Measurements from ENCODE around the gene VRK1.

The VRK1 gene

GRCh38 chr14:96805956-96806355 lies 8.8 kb downstream of the VRK1 start:
- TF ChIP-seq CEBPB (IDR thresholded peaks at IDR 0.05) (no peak), MAX (IDR thresholded peaks at IDR 0.05) (no peak), USF1 (IDR thresholded peaks at IDR 0.05) (no peak), RAD21 (IDR thresholded peaks at IDR 0.05; ENCODE audit: low read depth) (no peak), CREB1 (IDR thresholded peaks at IDR 0.05; ENCODE audit: low read depth) (no peak), EGR1 (IDR thresholded peaks at IDR 0.05) (no peak), FOXM1 (IDR thresholded peaks at IDR 0.05; ENCODE audit: borderline replicate concordance, low read depth) (no peak), EP300 (IDR thresholded peaks at IDR 0.05; ENCODE audit: borderline replicate concordance) (no peak), REST (IDR thresholded peaks at IDR 0.05; ENCODE audit: low read depth) (no peak), TAF1 (IDR thresholded peaks at IDR 0.05; ENCODE audit: low read depth) (no peak), NFIC (IDR thresholded peaks at IDR 0.05) (no peak), TCF12 (IDR thresholded peaks at IDR 0.05; ENCODE audit: low read depth) (no peak), ZBTB7A (IDR thresholded peaks at IDR 0.05; ENCODE audit: low read depth) (no peak), YY1 (IDR thresholded peaks at IDR 0.05; ENCODE audit: low read depth) (no peak), TEAD4 (IDR thresholded peaks at IDR 0.05) (no peak)

- no peak for TF ChIP-seq CEBPB (IDR thresholded peaks at IDR 0.05)
These were observed 9.7 kb downstream of the VRK1 start for GRCh38 chr14:96806836-96807235.

- TF ChIP-seq CEBPB (IDR thresholded peaks at IDR 0.05) (peak; percentile 63), RAD21 (IDR thresholded peaks at IDR 0.05; ENCODE audit: low read depth) (no peak)
These were observed 11.6 kb downstream of the VRK1 start for GRCh38 chr14:96808619-96809406.

- TF ChIP-seq CREB1 (IDR thresholded peaks at IDR 0.05; ENCODE audit: low read depth), result no peak
- no peak for TF ChIP-seq REST (IDR thresholded peaks at IDR 0.05; ENCODE audit: low read depth)
- TF ChIP-seq CEBPB (IDR thresholded peaks at IDR 0.05), result no peak
- no peak for TF ChIP-seq EGR1 (IDR thresholded peaks at IDR 0.05)
- TF ChIP-seq FOXM1 (IDR thresholded peaks at IDR 0.05; ENCODE audit: borderline replicate concordance, low read depth), result no peak
- TF ChIP-seq RAD21 (IDR thresholded peaks at IDR 0.05; ENCODE audit: low read depth), result no peak
- TF ChIP-seq MAX (IDR thresholded peaks at IDR 0.05), result no peak
These were observed 14.1 kb downstream of the VRK1 start for GRCh38 chr14:96811265-96811664.

GRCh38 chr14:96811985-96812667 lies 14.9 kb downstream of the VRK1 start:
- no peak for TF ChIP-seq REST (IDR thresholded peaks at IDR 0.05; ENCODE audit: low read depth)
- TF ChIP-seq CREB1 (IDR thresholded peaks at IDR 0.05; ENCODE audit: low read depth), result no peak
- no peak for TF ChIP-seq YY1 (IDR thresholded peaks at IDR 0.05; ENCODE audit: low read depth)
- no peak for TF ChIP-seq FOXM1 (IDR thresholded peaks at IDR 0.05; ENCODE audit: borderline replicate concordance, low read depth)
- TF ChIP-seq ZBTB7A (IDR thresholded peaks at IDR 0.05; ENCODE audit: low read depth), result no peak
- TF ChIP-seq TEAD4 (IDR thresholded peaks at IDR 0.05), result no peak
- no peak for TF ChIP-seq MAX (IDR thresholded peaks at IDR 0.05)
- TF ChIP-seq CEBPB (IDR thresholded peaks at IDR 0.05), result no peak
- no peak for TF ChIP-seq TAF1 (IDR thresholded peaks at IDR 0.05; ENCODE audit: low read depth)
- TF ChIP-seq EGR1 (IDR thresholded peaks at IDR 0.05), result no peak
- no peak for TF ChIP-seq EP300 (IDR thresholded peaks at IDR 0.05; ENCODE audit: borderline replicate concordance)
- TF ChIP-seq NFIC (IDR thresholded peaks at IDR 0.05), result no peak
- TF ChIP-seq TCF12 (IDR thresholded peaks at IDR 0.05; ENCODE audit: low read depth), result no peak

Measured in Ishikawa (cell line).